DND-41 (cell line): Measurements from ENCODE around the gene LRRC52.

Experiments used
- CTCF ChIP-seq: IDR thresholded peaks from 2 replicates; pipeline ENCODE4 v1.5.1; 2012; ENCODE audit warnings: borderline replicate concordance, low read length, moderate library complexity, mild to moderate bottlenecking; ENCODE audit not compliant: poor library complexity, severe bottlenecking; ENCODE audit errors: extremely low read depth
- EZH2 ChIP-seq: IDR thresholded peaks from 3 replicates; pipeline ENCODE4 v1.6.1; 2012; ENCODE audit warnings: borderline replicate concordance, low read depth, mild to moderate bottlenecking, moderate library complexity, low read length, inconsistent platforms; ENCODE audit not compliant: severe bottlenecking

- TF ChIP-seq CTCF (no peak), EZH2 (no peak)
Measured at GRCh38 chr1:165586398-165586797, 42.6 kb downstream of the LRRC52 start.
